Measurements from ENCODE around the gene TRIP10.

DNA sequence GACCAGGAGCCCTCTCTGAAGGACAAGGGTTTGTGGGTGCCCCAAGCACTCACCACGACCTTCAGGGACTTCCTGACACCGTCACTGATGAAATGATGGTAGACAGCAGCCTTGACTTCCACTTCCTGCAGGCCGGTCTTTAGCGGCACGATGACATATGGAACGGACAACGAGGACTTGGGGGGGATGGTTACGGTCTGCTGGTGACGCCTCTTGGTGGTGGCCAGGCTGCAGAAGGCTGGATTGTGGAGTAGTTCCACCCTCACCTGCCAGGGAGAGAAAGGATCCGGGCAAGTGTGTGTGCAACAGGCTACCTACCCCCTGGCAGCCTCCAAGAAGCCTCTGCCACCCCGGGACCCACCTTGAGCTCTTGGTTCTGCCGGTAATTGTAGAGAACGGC, 42.2 kb upstream of the TRIP10 start:
- TF ChIP-seq POLR2A (IDR thresholded peaks at IDR 0.05; ENCODE audit: low read depth, low read length): no peak
- no peak for TF ChIP-seq POLR2AphosphoS5 (IDR thresholded peaks at IDR 0.05; ENCODE audit: low read depth, low read length)
- TF ChIP-seq TAF1 (IDR thresholded peaks at IDR 0.05; ENCODE audit: low read depth, low read length): no peak
- no peak for TF ChIP-seq PAX5 (IDR thresholded peaks at IDR 0.05; ENCODE audit: insufficient read depth, low read length, severe bottlenecking)
- no peak for TF ChIP-seq SPI1 (IDR thresholded peaks at IDR 0.05; ENCODE audit: low read depth, low read length)
- TF ChIP-seq POU2F2 (IDR thresholded peaks at IDR 0.05; ENCODE audit: low read depth, low read length): no peak

Data from GM12891 (cell line).